HepG2 (cell line): ENCODE measurements around the gene GATD1. TPM values are rescaled to one million over a fixed set of nuclear protein-coding genes. Genes with fewer than 3 reads are reported as not detected.

Source experiments
- ATF2 ChIP-seq: sonication (generic); formaldehyde crosslinking; IDR thresholded peaks from 2 replicates; pipeline ENCODE4 v1.4.0; 2020; ENCODE audit warnings: missing genetic modification reagents
- CBX2 ChIP-seq, 2 experiments: fragments of 200-600 bp in 1 of 2; sonication (generic); formaldehyde crosslinking in 1 of 2; IDR thresholded peaks; 2 replicates each; pipeline versions ENCODE4 v1.7.0 to v1.8.1; 2018 to 2022; ENCODE audit warnings: low read depth in 2 of 2, low read length in 1 of 2, mild to moderate bottlenecking in 1 of 2, missing genetic modification reagents in 1 of 2
- DMAP1 ChIP-seq: IDR thresholded peaks from 2 replicates; pipeline ENCODE4 v1.6.1; 2016
- FOXP1 ChIP-seq, 2 experiments: fragments of 450-650 bp in 1 of 2; IDR thresholded peaks; 2 replicates each; pipeline ENCODE4 v1.6.1; 2017 to 2018; ENCODE audit warnings: antibody characterized with exemption in 1 of 2
- HMGXB4 ChIP-seq, 2 experiments: sonication (generic) in 1 of 2; formaldehyde crosslinking in 1 of 2; IDR thresholded peaks; 2 replicates each; pipeline versions ENCODE4 v1.4.0 to v1.6.1; 2018 to 2020; ENCODE audit warnings: missing genetic modification reagents in 2 of 2, borderline replicate concordance in 1 of 2, low read depth in 1 of 2, mild to moderate bottlenecking in 1 of 2, missing biosample characterization in 1 of 2
- NRL ChIP-seq: sonication (generic); formaldehyde crosslinking; IDR thresholded peaks from 2 replicates; pipeline ENCODE4 v1.5.0; 2020; ENCODE audit warnings: missing genetic modification reagents, mild to moderate bottlenecking, moderate library complexity, borderline replicate concordance
- PPARG ChIP-seq: conservative IDR thresholded peaks from 2 replicates; pipeline ENCODE4 v1.6.1; 2016; ENCODE audit warnings: missing biosample characterization, missing genetic modification reagents
- SMARCE1 ChIP-seq: fragments of 450-650 bp; IDR thresholded peaks from 2 replicates; pipeline ENCODE4 v1.6.1; 2017; ENCODE audit warnings: borderline replicate concordance
- SOX13 ChIP-seq, 3 experiments: fragments of 450-650 bp in 1 of 3; sonication (generic) in 1 of 3; formaldehyde crosslinking in 1 of 3; IDR thresholded peaks in 2 of 3; conservative IDR thresholded peaks in 1 of 3; 2 replicates each; pipeline versions ENCODE4 v1.5.0 to v1.6.1; 2016 to 2020; ENCODE audit warnings: antibody characterized with exemption in 1 of 3, mild to moderate bottlenecking in 1 of 3, missing compliant biosample characterization in 1 of 3, missing genetic modification reagents in 1 of 3, moderate library complexity in 1 of 3
- U2AF2 ChIP-seq: fragments of 200-400 bp; formaldehyde crosslinking; IDR thresholded peaks from 2 replicates; pipeline ENCODE4 v1.6.1; 2017; ENCODE audit warnings: low read depth, mild to moderate bottlenecking, low read length
- ZHX2 ChIP-seq, 2 experiments: sonication (generic) in 1 of 2; formaldehyde crosslinking in 1 of 2; IDR thresholded peaks; 2 replicates each; pipeline versions ENCODE4 v1.6.1 to v1.9.0; 2014 to 2022; ENCODE audit warnings: antibody characterized with exemption in 1 of 2, borderline replicate concordance in 1 of 2, inconsistent platforms in 1 of 2, low read depth in 1 of 2, missing genetic modification reagents in 1 of 2
- ZNF274 ChIP-seq: sonication (generic); formaldehyde crosslinking; IDR thresholded peaks from 2 replicates; pipeline ENCODE4 v1.5.1; 2020; ENCODE audit warnings: mild to moderate bottlenecking, missing genetic modification reagents
- ZNF33B ChIP-seq: sonication (generic); formaldehyde crosslinking; IDR thresholded peaks from 2 replicates; pipeline ENCODE4 v1.5.1; 2020; ENCODE audit warnings: mild to moderate bottlenecking, missing genetic modification reagents
- ZNF432 ChIP-seq: sonication (generic); formaldehyde crosslinking; IDR thresholded peaks from 2 replicates; pipeline ENCODE4 v1.5.0; 2020; ENCODE audit warnings: missing genetic modification reagents, mild to moderate bottlenecking, borderline replicate concordance
- ZNF468 ChIP-seq: sonication (generic); formaldehyde crosslinking; IDR thresholded peaks from 2 replicates; pipeline ENCODE4 v1.8.0; 2022; ENCODE audit warnings: mild to moderate bottlenecking, moderate library complexity, missing genetic modification reagents
- ZSCAN31 ChIP-seq: sonication (generic); formaldehyde crosslinking; IDR thresholded peaks from 2 replicates; pipeline ENCODE4 v1.5.0; 2020; ENCODE audit warnings: low read depth, mild to moderate bottlenecking, missing genetic modification reagents
- polyA plus RNA-seq, 8 experiments: library from polyadenylated mRNA; depleted of rRNA in 3 of 8; stranded (reverse) in 7 of 8; unstranded in 1 of 8; fragments of >200 nt; fragmentation: Illumina TruSeq in 4 of 8; extraction: Trizol in 4 of 8; gene quantifications; 2 replicates each; pipeline versions ENCODE4 v1.2.1 to v1.2.3, GENCODE V29; 2011 to 2016; ENCODE audit warnings: low read depth in 4 of 8, missing spikeins in 1 of 8, mixed read lengths in 1 of 8; ENCODE audit not compliant: insufficient read depth in 1 of 8
- total RNA-seq, 5 experiments: library from RNA; depleted of rRNA; stranded (reverse); fragments of >200 nt; fragmentation: Illumina TruSeq; extraction: Trizol; gene quantifications; 2 replicates each; pipeline ENCODE4 v1.2.3, GENCODE V29; 2016; ENCODE audit warnings: low read depth in 1 of 5

The GATD1 gene
- total and polyA plus RNA-seq, 2 of the 13 experiments (the other 11 are each of a cell fraction or from before 2014, with no cell fraction given) = 31.3 to 60.5 TPM

GRCh38 chr11:776561-777287 lies 563 bp downstream of the GATD1 start (continued):
- TF ChIP-seq U2AF2 = no peak
- TF ChIP-seq ZNF274 (CRISPR knock-in tag) = 0 out of 2 replicates have a peak, but pooled peaks have one; percentile 43
- TF ChIP-seq CBX2 (IDR thresholded peaks at IDR 0.05; ENCODE audit: low read depth, low read length) = no peak
- no peak for TF ChIP-seq CBX2 (CRISPR knock-in tag; IDR thresholded peaks at IDR 0.05; ENCODE audit: low read depth)
- no peak for TF ChIP-seq SOX13 (IDR thresholded peaks at IDR 0.05)
- no peak for TF ChIP-seq SOX13 (CRISPR knock-in tag; conservative IDR thresholded peaks at IDR 0.05 in 1 of 2, IDR thresholded peaks at IDR 0.05 in 1 of 2)
- no peak for TF ChIP-seq FOXP1 (IDR thresholded peaks at IDR 0.05)
- no peak for TF ChIP-seq FOXP1 (CRISPR knock-in tag; IDR thresholded peaks at IDR 0.05)
- TF ChIP-seq ZNF432 = no peak
- TF ChIP-seq ZNF33B (CRISPR knock-in tag) = peak; percentile 27; the same call in 1 of the 2 replicates
- no peak for TF ChIP-seq PPARG (CRISPR knock-in tag)
- no peak for TF ChIP-seq ZHX2 (IDR thresholded peaks at IDR 0.05; ENCODE audit: low read depth)
- TF ChIP-seq ZHX2 (CRISPR knock-in tag; IDR thresholded peaks at IDR 0.05; ENCODE audit: borderline replicate concordance) = no peak
- TF ChIP-seq NRL = 0 out of 2 replicates have a peak, but pooled peaks have one; percentile 39
- no peak for TF ChIP-seq DMAP1 (CRISPR knock-in tag)
- TF ChIP-seq ATF2 (CRISPR knock-in tag) = no peak
- TF ChIP-seq HMGXB4 (CRISPR knock-in tag; IDR thresholded peaks at IDR 0.05; ENCODE audit: borderline replicate concordance in 1 of 2, low read depth in 1 of 2) = peak in 1 of 2 experiments; percentile 21; a peak in 2 of 4 replicates
- no peak for TF ChIP-seq SMARCE1
- no peak for TF ChIP-seq ZSCAN31 (CRISPR knock-in tag)
- no peak for TF ChIP-seq ZNF468 (CRISPR knock-in tag)
